ENCODE data around the gene TLX2. TPM values are rescaled to one million over a fixed set of nuclear protein-coding genes. Genes with fewer than 3 reads are reported as not detected.
"Not testable (repeated sequence)": the region's sequence is repeated elsewhere in the genome, so short reads cannot be mapped to it uniquely, and the experiment has no call there.

Gene TLX2
- not detected for polyA plus RNA-seq (ENCODE audit: insufficient read length)

GRCh38 chr2:74514368-74515270, at the start of gene TLX2:
TSS of gene TLX2 (plus strand) at chr2:74514450. CDS start at chr2:74514807, 357 bp downstream.
- DNase-seq = no peak

- not testable (repeated sequence) for DNase-seq
These were observed 43.5 kb upstream of the TLX2 start for GRCh38 chr2:74470742-74471141.

GRCh38 chr2:74471332-74472065, 42.8 kb upstream of the TLX2 start:
- DNase-seq = no peak

GRCh38 chr2:74472086-74472944, 41.9 kb upstream of the TLX2 start, which contains the start of gene MRPL53:
TSS of gene MRPL53 (minus strand) at chr2:74472680. CDS start at chr2:74472660, 20 bp downstream.
- DNase-seq = peak; percentile 97

GRCh38 chr2:74472945-74473258, 41.3 kb upstream of the TLX2 start:
- no peak for DNase-seq

GRCh38 chr2:74474481-74474880, 39.8 kb upstream of the TLX2 start:
- no peak for DNase-seq

GRCh38 chr2:74474899-74475298, 39.4 kb upstream of the TLX2 start:
- DNase-seq = no peak

- DNase-seq = no peak
These were observed 32.8 kb upstream of the TLX2 start for GRCh38 chr2:74481431-74481830.

GRCh38 chr2:74481961-74482800, 32.1 kb upstream of the TLX2 start:
- DNase-seq = no peak

GRCh38 chr2:74482801-74483674, 31.2 kb upstream of the TLX2 start, which contains the start of the genes CCDC142 and TTC31:
TSS of gene CCDC142 (minus strand) at chr2:74482998. CDS start at chr2:74482837, 161 bp downstream.
TSS of gene TTC31 (plus strand) at chr2:74483081. CDS start at chr2:74483096, 15 bp downstream.
- DNase-seq = peak; percentile 96

- not testable (repeated sequence) for DNase-seq
These were observed 30.5 kb upstream of the TLX2 start for GRCh38 chr2:74483675-74484164.

- DNase-seq = no peak
These were observed 28.1 kb upstream of the TLX2 start for GRCh38 chr2:74486141-74486540.

GRCh38 chr2:74488643-74489481, 25.4 kb upstream of the TLX2 start:
- no peak for DNase-seq

- no peak for DNase-seq
These were observed 24.3 kb upstream of the TLX2 start for GRCh38 chr2:74489906-74490305.

GRCh38 chr2:74491648-74492544, 22.4 kb upstream of the TLX2 start:
- DNase-seq = no peak

- DNase-seq = no peak
These were observed 20.7 kb upstream of the TLX2 start for GRCh38 chr2:74493546-74493945.

GRCh38 chr2:74495440-74495839, 18.8 kb upstream of the TLX2 start:
- no peak for DNase-seq
